SH-SY5Y (cell line): ENCODE data around the gene HDAC6.

Experiments
- GATA2 ChIP-seq: IDR thresholded peaks from 2 replicates; pipeline ENCODE4 v1.6.1; 2011; ENCODE audit warnings: mild to moderate bottlenecking, low read depth, low read length
- GATA3 ChIP-seq: IDR thresholded peaks from 2 replicates; pipeline ENCODE4 v1.6.1; 2011; ENCODE audit warnings: low read depth, mild to moderate bottlenecking, low read length, moderate library complexity

Gene HDAC6

GRCh38 chrX:48827654-48827968, 25.7 kb downstream of the HDAC6 start:
- no peak for TF ChIP-seq GATA2

GRCh38 chrX:48829016-48829735, 27.3 kb downstream of the HDAC6 start:
- TF ChIP-seq GATA2 (no peak), GATA3 (no peak)

GRCh38 chrX:48831136-48831908, 29.5 kb downstream of the HDAC6 start:
- no peak for TF ChIP-seq GATA3
- no peak for TF ChIP-seq GATA2

- TF ChIP-seq GATA3 (no peak), GATA2 (no peak)
Measured at GRCh38 chrX:48831909-48832291, 30.0 kb downstream of the HDAC6 start.

GRCh38 chrX:48833542-48834138, 31.8 kb downstream of the HDAC6 start:
- TF ChIP-seq GATA2 (no peak), GATA3 (no peak)

- no peak for TF ChIP-seq GATA2
- no peak for TF ChIP-seq GATA3
Measured at GRCh38 chrX:48834383-48834709, 32.5 kb downstream of the HDAC6 start.

GRCh38 chrX:48835524-48836329, 33.9 kb downstream of the HDAC6 start, which contains the start of gene PCSK1N:
Gene PCSK1N (minus strand): TSS chrX:48835610. CDS start chrX:48835532, 78 bp downstream.
- TF ChIP-seq GATA2 (no peak), GATA3 (no peak)

- TF ChIP-seq GATA2 (no peak), GATA3 (no peak)
Measured at GRCh38 chrX:48839686-48840085, 37.8 kb downstream of the HDAC6 start.

- TF ChIP-seq GATA2: no peak
- no peak for TF ChIP-seq GATA3
Measured at GRCh38 chrX:48848847-48849246, 47.0 kb downstream of the HDAC6 start.

GRCh38 chrX:48852857-48853256, 51.0 kb downstream of the HDAC6 start:
- TF ChIP-seq GATA3 (no peak), GATA2 (no peak)

- TF ChIP-seq GATA3 (no peak), GATA2 (no peak)
Measured at GRCh38 chrX:48854898-48855297, 53.0 kb downstream of the HDAC6 start.

GRCh38 chrX:48864210-48864609, 62.3 kb downstream of the HDAC6 start:
- no peak for TF ChIP-seq GATA2
- TF ChIP-seq GATA3: no peak
